ENCODE data around the gene SLC40A1.

DNA sequence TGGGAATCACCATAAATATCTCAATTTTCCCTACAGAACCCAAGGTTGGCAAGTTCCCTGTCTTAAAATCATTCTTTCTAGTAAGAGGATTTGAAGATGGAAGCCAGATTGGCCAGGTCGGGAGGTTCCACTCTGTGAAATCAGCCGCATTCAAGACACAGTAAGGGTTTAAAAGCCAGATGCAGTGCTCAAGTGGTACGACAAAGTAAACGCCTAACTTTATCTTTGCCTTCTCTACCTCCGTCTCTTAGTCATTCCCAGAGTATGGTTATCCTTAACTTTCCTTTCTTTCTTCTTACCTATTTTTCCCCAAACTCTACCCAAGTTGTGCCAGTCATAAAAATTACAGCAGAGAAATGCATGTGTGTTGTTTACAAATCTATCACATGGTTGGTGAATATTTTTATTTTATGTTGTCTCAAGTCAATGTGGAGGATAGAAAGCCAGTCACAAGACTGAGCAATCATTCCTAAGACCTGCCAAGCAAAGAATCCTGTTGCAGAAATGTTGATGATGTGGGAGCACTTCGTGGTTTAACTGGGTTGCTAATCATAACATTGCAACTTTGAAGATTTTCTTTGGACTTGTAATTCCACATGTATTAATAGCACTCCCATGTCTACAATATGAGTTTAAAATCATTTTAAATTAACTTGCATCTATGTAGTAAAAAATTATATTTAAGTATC is 62.6 kb downstream of the SLC40A1 start:
- TF ChIP-seq, protein P1, sequence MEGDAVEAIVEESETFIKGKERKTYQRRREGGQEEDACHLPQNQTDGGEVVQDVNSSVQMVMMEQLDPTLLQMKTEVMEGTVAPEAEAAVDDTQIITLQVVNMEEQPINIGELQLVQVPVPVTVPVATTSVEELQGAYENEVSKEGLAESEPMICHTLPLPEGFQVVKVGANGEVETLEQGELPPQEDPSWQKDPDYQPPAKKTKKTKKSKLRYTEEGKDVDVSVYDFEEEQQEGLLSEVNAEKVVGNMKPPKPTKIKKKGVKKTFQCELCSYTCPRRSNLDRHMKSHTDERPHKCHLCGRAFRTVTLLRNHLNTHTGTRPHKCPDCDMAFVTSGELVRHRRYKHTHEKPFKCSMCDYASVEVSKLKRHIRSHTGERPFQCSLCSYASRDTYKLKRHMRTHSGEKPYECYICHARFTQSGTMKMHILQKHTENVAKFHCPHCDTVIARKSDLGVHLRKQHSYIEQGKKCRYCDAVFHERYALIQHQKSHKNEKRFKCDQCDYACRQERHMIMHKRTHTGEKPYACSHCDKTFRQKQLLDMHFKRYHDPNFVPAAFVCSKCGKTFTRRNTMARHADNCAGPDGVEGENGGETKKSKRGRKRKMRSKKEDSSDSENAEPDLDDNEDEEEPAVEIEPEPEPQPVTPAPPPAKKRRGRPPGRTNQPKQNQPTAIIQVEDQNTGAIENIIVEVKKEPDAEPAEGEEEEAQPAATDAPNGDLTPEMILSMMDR (IDR thresholded peaks at IDR 0.05; ENCODE audit: low read depth, low read length, poor library complexity, severe bottlenecking), result no peak
- no peak for TF ChIP-seq EZH2phosphoT487 (IDR thresholded peaks at IDR 0.05; ENCODE audit: borderline replicate concordance, low read length)

All from DOHH2 (cell line).